ENCODE data around the gene CAPN5. TPM values are rescaled to one million over a fixed set of nuclear protein-coding genes. Genes with fewer than 3 reads are reported as not detected.

The CAPN5 gene
- total and polyA plus RNA-seq, 10 donors, result 0.80 to 9.2 (median 4.6) TPM

GRCh38 chr11:77125191-77125590 lies 58.4 kb downstream of the CAPN5 start:
- WGBS, 5 donors, result 29 to 43% (median 31%) methylated on average over 6 of the region's 6 CpGs
- Histone ChIP-seq H3K9me3 (no peaks in the 10 kb centered on the region), H3K27ac (no peak overlapping the region), H3K27me3 (replicated peaks in 1 of 7) (peaks cover 0 to 27% (median 0%) of the 10 kb centered on the region in 7 donors), H3K4me3 (no peak overlapping the region), H3K4me1 (peaks cover 13 to 22% (median 18%) of the 10 kb centered on the region in 6 donors), H3K36me3 (peaks cover 0 to 42% (median 0%) of the 10 kb centered on the region in 6 donors)
- intact Hi-C loops (cut with DNase I; ENCODE audit: low total_unique reads), result loop anchor here (5.0 kb wide), 2 partner anchors 62 to 422 kb away; no protein-coding TSS in a partner anchor
- no peak for DNase-seq
- TF ChIP-seq POLR2AphosphoS5 (IDR thresholded peaks at IDR 0.05), result no peak
- no peak for TF ChIP-seq POLR2A (IDR thresholded peaks at IDR 0.05)
- TF ChIP-seq, protein P1, sequence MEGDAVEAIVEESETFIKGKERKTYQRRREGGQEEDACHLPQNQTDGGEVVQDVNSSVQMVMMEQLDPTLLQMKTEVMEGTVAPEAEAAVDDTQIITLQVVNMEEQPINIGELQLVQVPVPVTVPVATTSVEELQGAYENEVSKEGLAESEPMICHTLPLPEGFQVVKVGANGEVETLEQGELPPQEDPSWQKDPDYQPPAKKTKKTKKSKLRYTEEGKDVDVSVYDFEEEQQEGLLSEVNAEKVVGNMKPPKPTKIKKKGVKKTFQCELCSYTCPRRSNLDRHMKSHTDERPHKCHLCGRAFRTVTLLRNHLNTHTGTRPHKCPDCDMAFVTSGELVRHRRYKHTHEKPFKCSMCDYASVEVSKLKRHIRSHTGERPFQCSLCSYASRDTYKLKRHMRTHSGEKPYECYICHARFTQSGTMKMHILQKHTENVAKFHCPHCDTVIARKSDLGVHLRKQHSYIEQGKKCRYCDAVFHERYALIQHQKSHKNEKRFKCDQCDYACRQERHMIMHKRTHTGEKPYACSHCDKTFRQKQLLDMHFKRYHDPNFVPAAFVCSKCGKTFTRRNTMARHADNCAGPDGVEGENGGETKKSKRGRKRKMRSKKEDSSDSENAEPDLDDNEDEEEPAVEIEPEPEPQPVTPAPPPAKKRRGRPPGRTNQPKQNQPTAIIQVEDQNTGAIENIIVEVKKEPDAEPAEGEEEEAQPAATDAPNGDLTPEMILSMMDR (IDR thresholded peaks at IDR 0.05 in 8 of 11, conservative IDR thresholded peaks at IDR 0.05 in 3 of 11), result no peak

DNA sequence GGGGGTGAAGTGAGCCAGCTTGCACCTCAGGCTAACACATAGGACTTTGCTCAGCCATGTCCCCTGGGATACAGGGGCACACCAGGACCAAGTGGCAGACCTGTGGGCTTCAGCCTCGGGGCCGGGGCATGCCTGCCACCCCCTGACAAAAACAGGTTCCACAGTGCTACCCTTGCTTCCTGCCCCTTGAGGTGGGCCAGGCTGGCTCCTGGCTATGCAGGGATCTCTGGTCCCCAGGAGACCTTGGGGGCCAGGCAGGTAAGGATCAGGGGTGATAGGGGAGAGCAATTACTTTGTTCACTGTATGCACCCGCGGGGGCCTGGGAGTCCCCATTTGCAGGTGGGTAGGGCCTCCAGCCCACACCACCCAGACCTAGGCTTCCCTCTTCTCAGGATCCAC lies 58.9 kb downstream of the CAPN5 start:
- intact Hi-C loops (cut with DNase I; ENCODE audit: low total_unique reads), result loop anchor here (5.0 kb wide), 2 partner anchors 62 to 422 kb away; no protein-coding TSS in a partner anchor

DNA sequence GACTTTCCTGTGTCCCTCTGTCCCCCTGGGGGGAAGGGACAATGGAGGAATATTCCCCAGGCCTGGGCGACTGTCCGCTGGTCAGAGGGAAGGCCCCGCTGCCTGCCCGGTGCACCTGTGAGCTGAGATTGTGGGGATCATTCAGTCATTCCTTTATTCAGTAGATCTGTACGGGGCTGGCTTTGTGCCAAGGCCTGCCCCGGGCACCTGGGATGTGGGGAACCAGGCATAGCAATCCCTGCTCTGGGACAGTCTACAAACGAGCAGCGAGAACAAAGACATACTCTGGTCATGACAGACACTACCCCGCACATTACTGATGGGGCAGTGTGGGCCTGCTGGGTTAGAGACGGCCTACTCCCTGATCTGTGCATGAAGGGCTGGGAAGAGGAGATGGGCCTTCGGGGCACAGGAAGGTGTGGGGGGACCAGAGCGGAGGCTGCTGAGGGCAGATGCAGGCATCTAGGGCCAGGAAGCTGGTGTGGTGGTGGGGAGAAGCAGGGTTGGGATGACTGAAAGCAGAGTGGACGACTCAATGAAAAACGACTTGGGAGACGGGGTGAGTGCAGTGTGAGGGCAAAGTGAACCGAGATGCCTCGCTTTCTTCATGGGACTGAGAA lies 59.5 kb downstream of the CAPN5 start:
- no peak for DNase-seq
- H3K4me1 ChIP-seq, result peaks cover 13 to 22% (median 18%) of the 10 kb centered on the region in 6 donors
- intact Hi-C loops (cut with DNase I; ENCODE audit: low total_unique reads), result loop anchor here (5.0 kb wide), 2 partner anchors 61 to 421 kb away; no protein-coding TSS in a partner anchor
- no peak overlapping the region for H3K27ac ChIP-seq
- H3K9me3 ChIP-seq, result no peaks in the 10 kb centered on the region
- 81 to 91% (median 85%) methylated on average over 17 of the region's 17 CpGs for WGBS, 5 donors
- peaks cover 0 to 27% (median 0%) of the 10 kb centered on the region in 7 donors for H3K27me3 ChIP-seq (replicated peaks in 1 of 7)
- H3K36me3 ChIP-seq, result peaks cover 0 to 34% (median 0%) of the 10 kb centered on the region in 6 donors
- TF ChIP-seq POLR2A (IDR thresholded peaks at IDR 0.05) (no peak), POLR2AphosphoS5 (IDR thresholded peaks at IDR 0.05) (no peak)
- TF ChIP-seq, protein P1 (IDR thresholded peaks at IDR 0.05 in 8 of 11, conservative IDR thresholded peaks at IDR 0.05 in 3 of 11), result no peak
- H3K4me3 ChIP-seq, result no peak overlapping the region

More for the DNA sequence above, 58.9 kb downstream of the CAPN5 start:
- no peak overlapping the region for H3K4me3 ChIP-seq
- H3K27me3 ChIP-seq (replicated peaks in 1 of 7), result peaks cover 0 to 27% (median 0%) of the 10 kb centered on the region in 7 donors
- no peaks in the 10 kb centered on the region for H3K9me3 ChIP-seq
- peaks cover 13 to 22% (median 18%) of the 10 kb centered on the region in 6 donors for H3K4me1 ChIP-seq
- no peak overlapping the region for H3K27ac ChIP-seq
- no peak for DNase-seq
- peaks cover 0 to 39% (median 0%) of the 10 kb centered on the region in 6 donors for H3K36me3 ChIP-seq
- WGBS, 5 donors, result 54 to 97% (median 83%) methylated on average over 4 of the region's 4 CpGs
- TF ChIP-seq POLR2AphosphoS5 (IDR thresholded peaks at IDR 0.05) (no peak), POLR2A (IDR thresholded peaks at IDR 0.05) (no peak)
- TF ChIP-seq, protein P1 (IDR thresholded peaks at IDR 0.05 in 8 of 11, conservative IDR thresholded peaks at IDR 0.05 in 3 of 11), result no peak

DNA sequence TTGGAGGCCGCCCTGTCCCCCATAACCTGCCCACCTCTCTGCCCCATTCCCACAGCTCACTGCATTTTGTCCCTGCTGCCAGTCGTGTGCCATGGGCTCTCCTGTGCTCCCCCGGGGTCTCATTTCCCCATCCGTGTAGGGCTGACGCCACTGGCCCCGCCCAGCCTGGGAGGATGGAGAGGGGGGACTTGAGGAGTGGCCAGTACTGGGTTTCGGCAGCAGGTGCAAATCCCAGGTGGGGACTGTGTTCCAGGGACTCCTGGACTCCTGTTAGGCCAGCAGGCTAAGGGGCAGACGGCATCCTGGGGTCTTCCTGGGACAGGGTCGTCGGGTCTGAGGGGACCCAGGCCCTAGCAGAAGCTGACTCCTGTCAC lies 60.1 kb downstream of the CAPN5 start:
- intact Hi-C loops (cut with DNase I; ENCODE audit: low total_unique reads), result loop anchor here (5.0 kb wide), 2 partner anchors 60 to 420 kb away; no protein-coding TSS in a partner anchor
- Histone ChIP-seq H3K4me3 (peak overlapping the region in 7 of 8 donors; percentile 28 to 64 (median 34)), H3K27ac (no peak overlapping the region), H3K9me3 (no peaks in the 10 kb centered on the region), H3K27me3 (replicated peaks in 1 of 7) (peaks cover 0 to 27% (median 0%) of the 10 kb centered on the region in 7 donors), H3K4me1 (peaks cover 13 to 22% (median 18%) of the 10 kb centered on the region in 6 donors), H3K36me3 (peaks cover 0 to 28% (median 0%) of the 10 kb centered on the region in 6 donors)
- DNase-seq, result no peak
- 17 to 22% (median 20%) methylated on average over 9 to 10 of the region's 10 CpGs for WGBS, 5 donors
- TF ChIP-seq POLR2AphosphoS5 (IDR thresholded peaks at IDR 0.05) (no peak), POLR2A (IDR thresholded peaks at IDR 0.05) (no peak)
- TF ChIP-seq, protein P1 (IDR thresholded peaks at IDR 0.05 in 8 of 11, conservative IDR thresholded peaks at IDR 0.05 in 3 of 11), result no peak
